Suprapubic skin (tissue), 3 donors: ENCODE data around the gene RBKS.

Source experiments
- EP300 ChIP-seq: sonication (generic); formaldehyde crosslinking; IDR thresholded peaks from one replicate; pipeline ENCODE4 v1.6.1; 2017; ENCODE audit warnings: antibody characterized with exemption
- POLR2A ChIP-seq, 2 donors: fragments of 450-650 bp; IDR thresholded peaks; one replicate each; pipeline ENCODE4 v1.6.1; 2017; ENCODE audit warnings: antibody characterized with exemption in 2 of 2, mild to moderate bottlenecking in 2 of 2, moderate library complexity in 2 of 2
- TF ChIP-seq, protein P1 (sequence below), 2 donors: fragments of 200-600 bp in 1 of 2; fragments of 450-650 bp in 1 of 2; sonication (generic) in 1 of 2; IDR thresholded peaks; one replicate each; pipeline ENCODE4 v1.5.1; 2016 to 2019; ENCODE audit warnings: antibody characterized with exemption in 2 of 2, mild to moderate bottlenecking in 1 of 2, moderate library complexity in 1 of 2

DNA sequence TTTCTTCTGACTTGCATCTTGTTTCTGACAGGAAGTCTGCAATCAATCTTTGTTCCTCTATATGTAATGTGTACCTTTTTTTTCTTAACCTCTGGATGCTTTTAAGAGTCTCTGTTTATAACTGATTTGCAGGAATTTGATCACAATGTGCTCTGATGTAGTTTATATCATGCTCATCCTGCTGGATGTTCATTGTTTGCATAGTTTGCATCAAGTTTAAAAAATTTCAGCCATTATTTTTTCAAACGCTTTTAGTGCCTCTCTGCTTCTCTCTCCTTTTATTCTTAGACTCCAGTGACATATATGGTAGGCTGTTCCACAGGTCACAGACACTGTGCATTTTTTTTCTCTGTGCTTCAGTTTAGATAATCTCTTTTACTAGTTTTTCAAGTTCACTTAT, 23.9 kb downstream of the RBKS start:
- TF ChIP-seq, protein P1, sequence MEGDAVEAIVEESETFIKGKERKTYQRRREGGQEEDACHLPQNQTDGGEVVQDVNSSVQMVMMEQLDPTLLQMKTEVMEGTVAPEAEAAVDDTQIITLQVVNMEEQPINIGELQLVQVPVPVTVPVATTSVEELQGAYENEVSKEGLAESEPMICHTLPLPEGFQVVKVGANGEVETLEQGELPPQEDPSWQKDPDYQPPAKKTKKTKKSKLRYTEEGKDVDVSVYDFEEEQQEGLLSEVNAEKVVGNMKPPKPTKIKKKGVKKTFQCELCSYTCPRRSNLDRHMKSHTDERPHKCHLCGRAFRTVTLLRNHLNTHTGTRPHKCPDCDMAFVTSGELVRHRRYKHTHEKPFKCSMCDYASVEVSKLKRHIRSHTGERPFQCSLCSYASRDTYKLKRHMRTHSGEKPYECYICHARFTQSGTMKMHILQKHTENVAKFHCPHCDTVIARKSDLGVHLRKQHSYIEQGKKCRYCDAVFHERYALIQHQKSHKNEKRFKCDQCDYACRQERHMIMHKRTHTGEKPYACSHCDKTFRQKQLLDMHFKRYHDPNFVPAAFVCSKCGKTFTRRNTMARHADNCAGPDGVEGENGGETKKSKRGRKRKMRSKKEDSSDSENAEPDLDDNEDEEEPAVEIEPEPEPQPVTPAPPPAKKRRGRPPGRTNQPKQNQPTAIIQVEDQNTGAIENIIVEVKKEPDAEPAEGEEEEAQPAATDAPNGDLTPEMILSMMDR (IDR thresholded peaks at IDR 0.05), result no peak
- no peak for TF ChIP-seq POLR2A (IDR thresholded peaks at IDR 0.05)
- no peak for TF ChIP-seq EP300
